ENCODE results near the gene TEPSIN. TPM values are rescaled to one million over a fixed set of nuclear protein-coding genes. Genes with fewer than 3 reads are reported as not detected.

Gene TEPSIN
- total RNA-seq, 2 experiments from 2014 or later, result 17.8 to 20.3 TPM

- H3K4me3 Mint-ChIP-seq, result no peak overlapping the region
- DNase-seq (no peak), ATAC-seq (no peak)
- H3K27me3 Mint-ChIP-seq, result no peaks in the 10 kb centered on the region
- intact Hi-C loops (cut with DNase I, micrococcal nuclease), result no loop called here
- H3K36me3 Mint-ChIP-seq (ENCODE audit: low read depth), result peaks cover 29% of the 10 kb centered on the region
- POLR2A ChIA-PET, result no interaction called here
- peaks cover 3% of the 10 kb centered on the region for H3K4me1 Mint-ChIP-seq
- H3K9me3 Mint-ChIP-seq (ENCODE audit: low read depth), result no peaks in the 10 kb centered on the region
- H3K27ac Mint-ChIP-seq, result no peak overlapping the region
- CTCF ChIA-PET, result interaction anchor here (0.7 to 1.2 kb wide), 2 partner anchors 11 to 12 kb away, joined by 3 read pairs; no protein-coding TSS in a partner anchor
Measured at GRCh38 chr17:81279278-81280275, 40.7 kb upstream of the TEPSIN start.

- Mint-ChIP-seq H3K4me3 (no peak overlapping the region), H3K4me1 (no peaks in the 10 kb centered on the region), H3K27me3 (no peaks in the 10 kb centered on the region), H3K9me3 (ENCODE audit: low read depth) (no peaks in the 10 kb centered on the region), H3K36me3 (ENCODE audit: low read depth) (peaks cover 26% of the 10 kb centered on the region), H3K27ac (no peak overlapping the region)
- ATAC-seq (no peak), DNase-seq (no peak)
- POLR2A ChIA-PET, result no interaction called here
- intact Hi-C loops (cut with DNase I, micrococcal nuclease), result no loop called here
- CTCF ChIA-PET, result interaction anchor here (0.7 to 1.2 kb wide), 2 partner anchors 12 to 13 kb away, joined by 3 read pairs; no protein-coding TSS in a partner anchor
Measured at GRCh38 chr17:81278831-81279230, 40.0 kb upstream of the TEPSIN start.

- Mint-ChIP-seq H3K9me3 (ENCODE audit: low read depth) (no peaks in the 10 kb centered on the region), H3K4me3 (no peak overlapping the region), H3K27ac (no peak overlapping the region), H3K4me1 (no peaks in the 10 kb centered on the region), H3K36me3 (ENCODE audit: low read depth) (peaks cover 29% of the 10 kb centered on the region), H3K27me3 (no peaks in the 10 kb centered on the region)
- ATAC-seq (no peak), DNase-seq (no peak)
- ChIA-PET POLR2A (no interaction called here), CTCF (no interaction called here)
- intact Hi-C loops (cut with DNase I, micrococcal nuclease), result no loop called here
Measured at GRCh38 chr17:81277946-81278693, 39.3 kb upstream of the TEPSIN start.

- peaks cover 35% of the 10 kb centered on the region for H3K36me3 Mint-ChIP-seq (ENCODE audit: low read depth)
- no peak overlapping the region for H3K27ac Mint-ChIP-seq
- H3K9me3 Mint-ChIP-seq (ENCODE audit: low read depth), result no peaks in the 10 kb centered on the region
- H3K27me3 Mint-ChIP-seq, result no peaks in the 10 kb centered on the region
- H3K4me1 Mint-ChIP-seq, result peaks cover 4% of the 10 kb centered on the region
- POLR2A ChIA-PET, result no interaction called here
- no peak for ATAC-seq
- intact Hi-C loops (cut with DNase I, micrococcal nuclease), result no loop called here
- no peak for DNase-seq
- H3K4me3 Mint-ChIP-seq, result no peak overlapping the region
- CTCF ChIA-PET, result no interaction called here
Measured at GRCh38 chr17:81277421-81277820, 38.6 kb upstream of the TEPSIN start.

- H3K36me3 Mint-ChIP-seq (ENCODE audit: low read depth), result peaks cover 35% of the 10 kb centered on the region
- no peak overlapping the region for H3K27ac Mint-ChIP-seq
- DNase-seq (no peak), ATAC-seq (no peak)
- ChIA-PET CTCF (interaction anchor here (0.6 kb wide), 1 partner anchor 804 kb away, joined by 3 read pairs; no protein-coding TSS in a partner anchor), POLR2A (no interaction called here)
- H3K27me3 Mint-ChIP-seq, result no peaks in the 10 kb centered on the region
- H3K9me3 Mint-ChIP-seq (ENCODE audit: low read depth), result no peaks in the 10 kb centered on the region
- peaks cover 4% of the 10 kb centered on the region for H3K4me1 Mint-ChIP-seq
- H3K4me3 Mint-ChIP-seq, result no peak overlapping the region
- intact Hi-C loops (cut with DNase I, micrococcal nuclease), result no loop called here
Measured at GRCh38 chr17:81276781-81277180, 37.9 kb upstream of the TEPSIN start.

- DNase-seq, result no peak
- intact Hi-C loops (cut with DNase I, micrococcal nuclease), result no loop called here
- POLR2A ChIA-PET, result no interaction called here
- Mint-ChIP-seq H3K4me1 (peaks cover 4% of the 10 kb centered on the region), H3K36me3 (ENCODE audit: low read depth) (peaks cover 39% of the 10 kb centered on the region), H3K9me3 (ENCODE audit: low read depth) (no peaks in the 10 kb centered on the region), H3K27me3 (no peaks in the 10 kb centered on the region), H3K4me3 (no peak overlapping the region), H3K27ac (no peak overlapping the region)
- CTCF ChIA-PET, result no interaction called here
- ATAC-seq, result no peak
Measured at GRCh38 chr17:81274471-81274855, 35.6 kb upstream of the TEPSIN start.

- Mint-ChIP-seq H3K27ac (no peak overlapping the region), H3K27me3 (no peaks in the 10 kb centered on the region), H3K9me3 (ENCODE audit: low read depth) (no peaks in the 10 kb centered on the region), H3K4me3 (no peak overlapping the region), H3K4me1 (peaks cover 4% of the 10 kb centered on the region), H3K36me3 (ENCODE audit: low read depth) (peaks cover 35% of the 10 kb centered on the region)
- DNase-seq (no peak), ATAC-seq (no peak)
- CTCF ChIA-PET, result no interaction called here
- POLR2A ChIA-PET, result no interaction called here
- intact Hi-C loops (cut with DNase I, micrococcal nuclease), result no loop called here
Measured at GRCh38 chr17:81273698-81274470, 35.0 kb upstream of the TEPSIN start.

GRCh38 chr17:81272616-81273015, 33.8 kb upstream of the TEPSIN start:
- CTCF ChIA-PET, result no interaction called here
- Mint-ChIP-seq H3K36me3 (ENCODE audit: low read depth) (peaks cover 38% of the 10 kb centered on the region), H3K4me3 (no peak overlapping the region), H3K4me1 (peaks cover 4% of the 10 kb centered on the region), H3K27me3 (no peaks in the 10 kb centered on the region), H3K27ac (peak overlapping the region; percentile 53), H3K9me3 (ENCODE audit: low read depth) (no peaks in the 10 kb centered on the region)
- POLR2A ChIA-PET, result no interaction called here
- DNase-seq (no peak), ATAC-seq (no peak)
- intact Hi-C loops (cut with DNase I, micrococcal nuclease), result no loop called here

- ChIA-PET POLR2A (no interaction called here), CTCF (no interaction called here)
- ATAC-seq (no peak), DNase-seq (no peak)
- Mint-ChIP-seq H3K4me3 (no peak overlapping the region), H3K4me1 (peaks cover 4% of the 10 kb centered on the region), H3K27me3 (no peaks in the 10 kb centered on the region), H3K27ac (no peak overlapping the region), H3K9me3 (ENCODE audit: low read depth) (no peaks in the 10 kb centered on the region), H3K36me3 (ENCODE audit: low read depth) (peaks cover 35% of the 10 kb centered on the region)
- intact Hi-C loops (cut with DNase I, micrococcal nuclease), result no loop called here
Measured at GRCh38 chr17:81271226-81271625, 32.4 kb upstream of the TEPSIN start.

GRCh38 chr17:81270279-81270678, 31.4 kb upstream of the TEPSIN start:
- H3K4me1 Mint-ChIP-seq, result peaks cover 4% of the 10 kb centered on the region
- intact Hi-C loops (cut with DNase I, micrococcal nuclease), result no loop called here
- no peak for DNase-seq
- ChIA-PET CTCF (no interaction called here), POLR2A (no interaction called here)
- no peak overlapping the region for H3K4me3 Mint-ChIP-seq
- no peak for ATAC-seq
- H3K27me3 Mint-ChIP-seq, result no peaks in the 10 kb centered on the region
- peaks cover 38% of the 10 kb centered on the region for H3K36me3 Mint-ChIP-seq (ENCODE audit: low read depth)
- H3K27ac Mint-ChIP-seq, result no peak overlapping the region
- no peaks in the 10 kb centered on the region for H3K9me3 Mint-ChIP-seq (ENCODE audit: low read depth)

- Mint-ChIP-seq H3K27me3 (no peaks in the 10 kb centered on the region), H3K36me3 (ENCODE audit: low read depth) (peaks cover 32% of the 10 kb centered on the region), H3K27ac (no peak overlapping the region), H3K9me3 (ENCODE audit: low read depth) (no peaks in the 10 kb centered on the region), H3K4me3 (no peak overlapping the region), H3K4me1 (peaks cover under 1% of the 10 kb centered on the region)
- CTCF ChIA-PET, result interaction anchor here (1.1 kb wide), 1 partner anchor 24 kb away, joined by 3 read pairs; no protein-coding TSS in a partner anchor
- ATAC-seq, result no peak
- POLR2A ChIA-PET, result no interaction called here
- DNase-seq, result no peak
- intact Hi-C loops (cut with DNase I, micrococcal nuclease), result no loop called here
Measured at GRCh38 chr17:81267390-81268067, 28.7 kb upstream of the TEPSIN start.
